HepG2 (cell line): ENCODE data around the gene TMC4. TPM values are rescaled to one million over a fixed set of nuclear protein-coding genes. Genes with fewer than 3 reads are reported as not detected.

Experiments used
- PCBP2 ChIP-seq: fragments of 200-400 bp; formaldehyde crosslinking; optimal IDR thresholded peaks from 2 replicates; pipeline ENCODE3; 2018; ENCODE audit warnings: low read length, low read depth; ENCODE audit not compliant: poor library complexity, severe bottlenecking
- TBL1XR1 ChIP-seq: fragments of 150-350 bp; IDR thresholded peaks from 2 replicates; pipeline ENCODE4 v1.6.1; 2014; ENCODE audit warnings: borderline replicate concordance, low read length; ENCODE audit not compliant: partially characterized antibody
- ZBTB38 ChIP-seq: sonication (generic); formaldehyde crosslinking; IDR thresholded peaks from 2 replicates; pipeline ENCODE4 v1.5.1; 2020; ENCODE audit warnings: mild to moderate bottlenecking, missing genetic modification reagents
- ZBTB8A ChIP-seq: sonication (generic); formaldehyde crosslinking; IDR thresholded peaks from 2 replicates; pipeline ENCODE4 v1.4.0; 2020; ENCODE audit warnings: mild to moderate bottlenecking, low read depth, missing genetic modification reagents, borderline replicate concordance
- ZFP90 ChIP-seq: sonication (generic); formaldehyde crosslinking; IDR thresholded peaks from 2 replicates; pipeline ENCODE4 v1.8.0; 2022; ENCODE audit warnings: missing genetic modification reagents, mild to moderate bottlenecking, inconsistent platforms, borderline replicate concordance
- ZNF501 ChIP-seq: sonication (generic); formaldehyde crosslinking; IDR thresholded peaks from 2 replicates; pipeline ENCODE4 v1.5.1; 2020; ENCODE audit warnings: mild to moderate bottlenecking, moderate library complexity, missing genetic modification reagents
- ZNF589 ChIP-seq: sonication (generic); formaldehyde crosslinking; conservative IDR thresholded peaks from 2 replicates; pipeline ENCODE4 v1.8.0; 2022; ENCODE audit warnings: mild to moderate bottlenecking, moderate library complexity, missing genetic modification reagents
- ZNF674 ChIP-seq: sonication (generic); formaldehyde crosslinking; IDR thresholded peaks from 2 replicates; pipeline ENCODE4 v1.5.0; 2020; ENCODE audit warnings: low read depth, mild to moderate bottlenecking, missing genetic modification reagents
- polyA plus RNA-seq, 8 experiments: library from polyadenylated mRNA; depleted of rRNA in 3 of 8; stranded (reverse) in 7 of 8; unstranded in 1 of 8; fragments of >200 nt; fragmentation: Illumina TruSeq in 4 of 8; extraction: Trizol in 4 of 8; gene quantifications; 2 replicates each; pipeline versions ENCODE4 v1.2.1 to v1.2.3, GENCODE V29; 2011 to 2016; ENCODE audit warnings: low read depth in 4 of 8, missing spikeins in 1 of 8, mixed read lengths in 1 of 8; ENCODE audit not compliant: insufficient read depth in 1 of 8
- total RNA-seq, 5 experiments: library from RNA; depleted of rRNA; stranded (reverse); fragments of >200 nt; fragmentation: Illumina TruSeq; extraction: Trizol; gene quantifications; 2 replicates each; pipeline ENCODE4 v1.2.3, GENCODE V29; 2016; ENCODE audit warnings: low read depth in 1 of 5
- TF ChIP-seq, protein P1 (sequence below): sonication (generic); formaldehyde crosslinking; IDR thresholded peaks from 2 replicates; pipeline ENCODE4 v1.5.0; 2020; ENCODE audit warnings: mild to moderate bottlenecking, missing genetic modification reagents, borderline replicate concordance
- TF ChIP-seq, protein P2 (sequence below): sonication (generic); formaldehyde crosslinking; IDR thresholded peaks from 2 replicates; pipeline ENCODE4 v1.4.0; 2020; ENCODE audit warnings: missing genetic modification reagents, borderline replicate concordance
- TF ChIP-seq, protein P3 (sequence below): IDR thresholded peaks from 2 replicates; pipeline ENCODE4 v1.6.1; 2018; ENCODE audit warnings: missing genetic modification reagents
- TF ChIP-seq, protein P4 (sequence below): sonication (generic); formaldehyde crosslinking; IDR thresholded peaks from 2 replicates; pipeline ENCODE4 v1.4.0; 2020; ENCODE audit warnings: low read depth, mild to moderate bottlenecking, missing genetic modification reagents

The TMC4 gene
- total and polyA plus RNA-seq, 2 of the 13 experiments (the other 11 are each of a cell fraction or from before 2014, with no cell fraction given) = 0.13 to 0.24 TPM

DNA sequence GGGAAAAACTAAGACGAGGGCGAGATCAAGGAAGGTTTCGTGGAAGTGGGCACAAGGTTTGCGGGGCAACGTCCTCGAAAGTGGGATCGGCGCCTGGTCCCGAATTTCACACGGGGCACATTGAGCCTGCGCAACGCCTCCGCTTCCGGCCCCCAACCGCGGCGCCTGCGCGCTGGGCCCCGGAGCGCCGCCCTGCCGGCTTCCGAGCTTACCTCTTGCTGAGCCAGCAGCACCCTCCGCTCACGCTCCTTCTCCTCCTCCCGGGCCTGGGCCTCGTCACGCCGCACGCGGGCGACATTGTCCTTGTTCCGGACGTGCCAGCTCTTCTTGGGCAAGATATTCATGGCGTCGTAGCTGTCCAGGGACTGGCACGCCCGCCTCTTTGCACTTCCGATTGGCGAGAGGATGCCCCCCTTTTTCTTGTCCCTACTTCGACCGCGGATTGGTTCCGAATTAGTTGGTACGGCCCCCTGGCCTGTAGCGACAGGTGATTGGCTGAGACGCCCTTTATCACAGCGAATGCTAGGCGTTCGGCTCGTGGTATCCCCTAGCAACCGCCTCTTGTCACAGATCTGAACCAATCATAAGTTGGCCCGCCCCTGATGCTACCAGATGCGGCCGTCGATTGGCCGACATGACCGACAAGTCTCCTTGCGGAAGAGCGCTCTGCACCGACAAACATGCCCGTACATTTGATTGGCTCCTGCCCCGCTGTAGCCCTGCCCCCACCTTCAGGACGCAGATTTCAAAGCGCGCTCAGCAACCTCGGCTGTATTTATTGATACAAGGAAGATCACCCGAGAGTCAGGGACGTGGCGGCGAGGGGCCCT, 13.4 kb downstream of the TMC4 start, which contains the start of gene LENG1 (continued):
- TF ChIP-seq, protein P1, sequence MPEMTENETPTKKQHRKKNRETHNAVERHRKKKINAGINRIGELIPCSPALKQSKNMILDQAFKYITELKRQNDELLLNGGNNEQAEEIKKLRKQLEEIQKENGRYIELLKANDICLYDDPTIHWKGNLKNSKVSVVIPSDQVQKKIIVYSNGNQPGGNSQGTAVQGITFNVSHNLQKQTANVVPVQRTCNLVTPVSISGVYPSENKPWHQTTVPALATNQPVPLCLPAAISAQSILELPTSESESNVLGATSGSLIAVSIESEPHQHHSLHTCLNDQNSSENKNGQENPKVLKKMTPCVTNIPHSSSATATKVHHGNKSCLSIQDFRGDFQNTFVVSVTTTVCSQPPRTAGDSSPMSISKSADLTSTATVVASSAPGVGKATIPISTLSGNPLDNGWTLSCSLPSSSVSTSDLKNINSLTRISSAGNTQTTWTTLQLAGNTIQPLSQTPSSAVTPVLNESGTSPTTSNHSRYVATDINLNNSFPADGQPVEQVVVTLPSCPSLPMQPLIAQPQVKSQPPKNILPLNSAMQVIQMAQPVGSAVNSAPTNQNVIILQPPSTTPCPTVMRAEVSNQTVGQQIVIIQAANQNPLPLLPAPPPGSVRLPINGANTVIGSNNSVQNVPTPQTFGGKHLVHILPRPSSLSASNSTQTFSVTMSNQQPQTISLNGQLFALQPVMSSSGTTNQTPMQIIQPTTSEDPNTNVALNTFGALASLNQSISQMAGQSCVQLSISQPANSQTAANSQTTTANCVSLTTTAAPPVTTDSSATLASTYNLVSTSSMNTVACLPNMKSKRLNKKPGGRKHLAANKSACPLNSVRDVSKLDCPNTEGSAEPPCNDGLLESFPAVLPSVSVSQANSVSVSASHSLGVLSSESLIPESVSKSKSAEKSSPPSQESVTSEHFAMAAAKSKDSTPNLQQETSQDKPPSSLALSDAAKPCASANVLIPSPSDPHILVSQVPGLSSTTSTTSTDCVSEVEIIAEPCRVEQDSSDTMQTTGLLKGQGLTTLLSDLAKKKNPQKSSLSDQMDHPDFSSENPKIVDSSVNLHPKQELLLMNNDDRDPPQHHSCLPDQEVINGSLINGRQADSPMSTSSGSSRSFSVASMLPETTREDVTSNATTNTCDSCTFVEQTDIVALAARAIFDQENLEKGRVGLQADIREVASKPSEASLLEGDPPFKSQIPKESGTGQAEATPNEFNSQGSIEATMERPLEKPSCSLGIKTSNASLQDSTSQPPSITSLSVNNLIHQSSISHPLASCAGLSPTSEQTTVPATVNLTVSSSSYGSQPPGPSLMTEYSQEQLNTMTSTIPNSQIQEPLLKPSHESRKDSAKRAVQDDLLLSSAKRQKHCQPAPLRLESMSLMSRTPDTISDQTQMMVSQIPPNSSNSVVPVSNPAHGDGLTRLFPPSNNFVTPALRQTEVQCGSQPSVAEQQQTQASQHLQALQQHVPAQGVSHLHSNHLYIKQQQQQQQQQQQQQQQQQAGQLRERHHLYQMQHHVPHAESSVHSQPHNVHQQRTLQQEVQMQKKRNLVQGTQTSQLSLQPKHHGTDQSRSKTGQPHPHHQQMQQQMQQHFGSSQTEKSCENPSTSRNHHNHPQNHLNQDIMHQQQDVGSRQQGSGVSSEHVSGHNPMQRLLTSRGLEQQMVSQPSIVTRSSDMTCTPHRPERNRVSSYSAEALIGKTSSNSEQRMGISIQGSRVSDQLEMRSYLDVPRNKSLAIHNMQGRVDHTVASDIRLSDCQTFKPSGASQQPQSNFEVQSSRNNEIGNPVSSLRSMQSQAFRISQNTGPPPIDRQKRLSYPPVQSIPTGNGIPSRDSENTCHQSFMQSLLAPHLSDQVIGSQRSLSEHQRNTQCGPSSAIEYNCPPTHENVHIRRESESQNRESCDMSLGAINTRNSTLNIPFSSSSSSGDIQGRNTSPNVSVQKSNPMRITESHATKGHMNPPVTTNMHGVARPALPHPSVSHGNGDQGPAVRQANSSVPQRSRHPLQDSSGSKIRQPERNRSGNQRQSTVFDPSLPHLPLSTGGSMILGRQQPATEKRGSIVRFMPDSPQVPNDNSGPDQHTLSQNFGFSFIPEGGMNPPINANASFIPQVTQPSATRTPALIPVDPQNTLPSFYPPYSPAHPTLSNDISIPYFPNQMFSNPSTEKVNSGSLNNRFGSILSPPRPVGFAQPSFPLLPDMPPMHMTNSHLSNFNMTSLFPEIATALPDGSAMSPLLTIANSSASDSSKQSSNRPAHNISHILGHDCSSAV (CRISPR knock-in tag) = no peak
- TF ChIP-seq ZNF589 (CRISPR knock-in tag) (no peak), ZBTB8A (CRISPR knock-in tag) (no peak), ZFP90 (CRISPR knock-in tag) (no peak), ZNF501 (CRISPR knock-in tag) (peak; percentile 15; the same call in 1 of the 2 replicates), ZNF674 (CRISPR knock-in tag) (no peak), PCBP2 (no peak), ZBTB38 (CRISPR knock-in tag) (peak; percentile 35; the same call in 1 of the 2 replicates), TBL1XR1 (no peak)
- TF ChIP-seq, protein P2, sequence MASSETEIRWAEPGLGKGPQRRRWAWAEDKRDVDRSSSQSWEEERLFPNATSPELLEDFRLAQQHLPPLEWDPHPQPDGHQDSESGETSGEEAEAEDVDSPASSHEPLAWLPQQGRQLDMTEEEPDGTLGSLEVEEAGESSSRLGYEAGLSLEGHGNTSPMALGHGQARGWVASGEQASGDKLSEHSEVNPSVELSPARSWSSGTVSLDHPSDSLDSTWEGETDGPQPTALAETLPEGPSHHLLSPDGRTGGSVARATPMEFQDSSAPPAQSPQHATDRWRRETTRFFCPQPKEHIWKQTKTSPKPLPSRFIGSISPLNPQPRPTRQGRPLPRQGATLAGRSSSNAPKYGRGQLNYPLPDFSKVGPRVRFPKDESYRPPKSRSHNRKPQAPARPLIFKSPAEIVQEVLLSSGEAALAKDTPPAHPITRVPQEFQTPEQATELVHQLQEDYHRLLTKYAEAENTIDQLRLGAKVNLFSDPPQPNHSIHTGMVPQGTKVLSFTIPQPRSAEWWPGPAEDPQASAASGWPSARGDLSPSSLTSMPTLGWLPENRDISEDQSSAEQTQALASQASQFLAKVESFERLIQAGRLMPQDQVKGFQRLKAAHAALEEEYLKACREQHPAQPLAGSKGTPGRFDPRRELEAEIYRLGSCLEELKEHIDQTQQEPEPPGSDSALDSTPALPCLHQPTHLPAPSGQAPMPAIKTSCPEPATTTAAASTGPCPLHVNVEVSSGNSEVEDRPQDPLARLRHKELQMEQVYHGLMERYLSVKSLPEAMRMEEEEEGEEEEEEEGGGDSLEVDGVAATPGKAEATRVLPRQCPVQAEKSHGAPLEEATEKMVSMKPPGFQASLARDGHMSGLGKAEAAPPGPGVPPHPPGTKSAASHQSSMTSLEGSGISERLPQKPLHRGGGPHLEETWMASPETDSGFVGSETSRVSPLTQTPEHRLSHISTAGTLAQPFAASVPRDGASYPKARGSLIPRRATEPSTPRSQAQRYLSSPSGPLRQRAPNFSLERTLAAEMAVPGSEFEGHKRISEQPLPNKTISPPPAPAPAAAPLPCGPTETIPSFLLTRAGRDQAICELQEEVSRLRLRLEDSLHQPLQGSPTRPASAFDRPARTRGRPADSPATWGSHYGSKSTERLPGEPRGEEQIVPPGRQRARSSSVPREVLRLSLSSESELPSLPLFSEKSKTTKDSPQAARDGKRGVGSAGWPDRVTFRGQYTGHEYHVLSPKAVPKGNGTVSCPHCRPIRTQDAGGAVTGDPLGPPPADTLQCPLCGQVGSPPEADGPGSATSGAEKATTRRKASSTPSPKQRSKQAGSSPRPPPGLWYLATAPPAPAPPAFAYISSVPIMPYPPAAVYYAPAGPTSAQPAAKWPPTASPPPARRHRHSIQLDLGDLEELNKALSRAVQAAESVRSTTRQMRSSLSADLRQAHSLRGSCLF (CRISPR knock-in tag) = no peak
- TF ChIP-seq, protein P3, sequence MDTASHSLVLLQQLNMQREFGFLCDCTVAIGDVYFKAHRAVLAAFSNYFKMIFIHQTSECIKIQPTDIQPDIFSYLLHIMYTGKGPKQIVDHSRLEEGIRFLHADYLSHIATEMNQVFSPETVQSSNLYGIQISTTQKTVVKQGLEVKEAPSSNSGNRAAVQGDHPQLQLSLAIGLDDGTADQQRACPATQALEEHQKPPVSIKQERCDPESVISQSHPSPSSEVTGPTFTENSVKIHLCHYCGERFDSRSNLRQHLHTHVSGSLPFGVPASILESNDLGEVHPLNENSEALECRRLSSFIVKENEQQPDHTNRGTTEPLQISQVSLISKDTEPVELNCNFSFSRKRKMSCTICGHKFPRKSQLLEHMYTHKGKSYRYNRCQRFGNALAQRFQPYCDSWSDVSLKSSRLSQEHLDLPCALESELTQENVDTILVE (CRISPR knock-in tag) = peak; percentile 51; the same call in 1 of the 2 replicates
- TF ChIP-seq, protein P4, sequence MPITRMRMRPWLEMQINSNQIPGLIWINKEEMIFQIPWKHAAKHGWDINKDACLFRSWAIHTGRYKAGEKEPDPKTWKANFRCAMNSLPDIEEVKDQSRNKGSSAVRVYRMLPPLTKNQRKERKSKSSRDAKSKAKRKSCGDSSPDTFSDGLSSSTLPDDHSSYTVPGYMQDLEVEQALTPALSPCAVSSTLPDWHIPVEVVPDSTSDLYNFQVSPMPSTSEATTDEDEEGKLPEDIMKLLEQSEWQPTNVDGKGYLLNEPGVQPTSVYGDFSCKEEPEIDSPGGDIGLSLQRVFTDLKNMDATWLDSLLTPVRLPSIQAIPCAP (CRISPR knock-in tag) = no peak
